IPS-18a (cell line): ENCODE data around the gene NIN.

Experiments
- H3K27ac ChIP-seq: one replicate; pipeline ENCODE4 v1.5.1; 2013; ENCODE audit warnings: low read length
- H3K27me3 ChIP-seq: one replicate; pipeline ENCODE4 v1.6.1; 2013; ENCODE audit warnings: mild to moderate bottlenecking, low read length; ENCODE audit not compliant: control insufficient read depth, insufficient read depth
- H3K36me3 ChIP-seq: one replicate; pipeline ENCODE4 v1.6.1; 2013; ENCODE audit warnings: low read depth, low read length; ENCODE audit not compliant: control insufficient read depth
- H3K4me1 ChIP-seq: one replicate; pipeline ENCODE4 v1.6.1; 2013; ENCODE audit warnings: low read depth, low read length; ENCODE audit not compliant: control insufficient read depth
- H3K4me3 ChIP-seq: one replicate; pipeline ENCODE4 v1.5.1; 2013; ENCODE audit warnings: low read length
- H3K9ac ChIP-seq: one replicate; pipeline ENCODE4 v1.6.1; 2013; ENCODE audit warnings: mild to moderate bottlenecking, low read length, moderate library complexity
- H3K9me3 ChIP-seq: one replicate; pipeline ENCODE4 v1.6.1; 2013; ENCODE audit warnings: low read depth, low read length; ENCODE audit not compliant: control insufficient read depth

Gene NIN

GRCh38 chr14:50796390-50796789 lies 34.6 kb downstream of the NIN start:
- peaks cover 4% of the 10 kb centered on the region for H3K4me1 ChIP-seq
- H3K9me3 ChIP-seq = no peaks in the 10 kb centered on the region
- no peak overlapping the region for H3K27ac ChIP-seq
- no peaks in the 10 kb centered on the region for H3K36me3 ChIP-seq
- H3K9ac ChIP-seq = no peak overlapping the region
- H3K27me3 ChIP-seq = no peaks in the 10 kb centered on the region
- H3K4me3 ChIP-seq = no peak overlapping the region

GRCh38 chr14:50795909-50796308 lies 35.1 kb downstream of the NIN start:
- Histone ChIP-seq H3K27ac (no peak overlapping the region), H3K9ac (no peak overlapping the region), H3K4me3 (no peak overlapping the region), H3K27me3 (no peaks in the 10 kb centered on the region), H3K4me1 (peaks cover 4% of the 10 kb centered on the region), H3K36me3 (no peaks in the 10 kb centered on the region), H3K9me3 (no peaks in the 10 kb centered on the region)

- Histone ChIP-seq H3K4me1 (peaks cover 4% of the 10 kb centered on the region), H3K9me3 (no peaks in the 10 kb centered on the region), H3K27me3 (no peaks in the 10 kb centered on the region), H3K27ac (no peak overlapping the region), H3K4me3 (no peak overlapping the region), H3K9ac (no peak overlapping the region), H3K36me3 (no peaks in the 10 kb centered on the region)
Measured at GRCh38 chr14:50795142-50795541, 35.8 kb downstream of the NIN start.

- Histone ChIP-seq H3K9ac (no peak overlapping the region), H3K27me3 (no peaks in the 10 kb centered on the region), H3K36me3 (no peaks in the 10 kb centered on the region), H3K9me3 (no peaks in the 10 kb centered on the region), H3K27ac (no peak overlapping the region), H3K4me1 (peaks cover 4% of the 10 kb centered on the region), H3K4me3 (no peak overlapping the region)
Measured at GRCh38 chr14:50794068-50794645, 36.8 kb downstream of the NIN start.

DNA sequence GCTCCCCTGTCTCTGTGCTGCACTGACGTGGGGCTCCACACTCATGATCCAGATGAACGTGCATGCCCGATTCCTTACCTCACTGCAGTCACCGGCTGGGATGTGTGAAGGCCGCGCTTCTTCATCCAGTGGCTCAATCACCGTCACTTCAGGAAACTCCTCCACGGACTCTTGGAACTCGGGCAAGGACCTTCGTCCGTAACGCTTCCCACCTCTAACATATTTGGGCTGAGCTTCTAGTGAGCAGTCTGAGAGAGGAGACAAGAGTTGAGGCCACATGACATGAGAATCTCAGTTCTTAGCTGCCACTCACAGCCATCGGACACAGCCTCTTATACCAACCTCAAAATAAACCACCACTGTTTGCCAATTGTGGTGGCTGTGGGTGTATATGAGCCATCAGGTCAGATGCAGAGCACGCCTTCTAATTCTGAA lies 38.3 kb downstream of the NIN start:
- Histone ChIP-seq H3K9ac (no peak overlapping the region), H3K36me3 (no peaks in the 10 kb centered on the region), H3K27me3 (no peaks in the 10 kb centered on the region), H3K4me1 (peaks cover 5% of the 10 kb centered on the region), H3K27ac (no peak overlapping the region), H3K4me3 (no peak overlapping the region), H3K9me3 (no peaks in the 10 kb centered on the region)

GRCh38 chr14:50792051-50792477 lies 38.9 kb downstream of the NIN start:
- H3K27ac ChIP-seq = no peak overlapping the region
- no peaks in the 10 kb centered on the region for H3K9me3 ChIP-seq
- H3K27me3 ChIP-seq = no peaks in the 10 kb centered on the region
- H3K9ac ChIP-seq = no peak overlapping the region
- H3K36me3 ChIP-seq = no peaks in the 10 kb centered on the region
- H3K4me3 ChIP-seq = no peak overlapping the region
- peaks cover 5% of the 10 kb centered on the region for H3K4me1 ChIP-seq

DNA sequence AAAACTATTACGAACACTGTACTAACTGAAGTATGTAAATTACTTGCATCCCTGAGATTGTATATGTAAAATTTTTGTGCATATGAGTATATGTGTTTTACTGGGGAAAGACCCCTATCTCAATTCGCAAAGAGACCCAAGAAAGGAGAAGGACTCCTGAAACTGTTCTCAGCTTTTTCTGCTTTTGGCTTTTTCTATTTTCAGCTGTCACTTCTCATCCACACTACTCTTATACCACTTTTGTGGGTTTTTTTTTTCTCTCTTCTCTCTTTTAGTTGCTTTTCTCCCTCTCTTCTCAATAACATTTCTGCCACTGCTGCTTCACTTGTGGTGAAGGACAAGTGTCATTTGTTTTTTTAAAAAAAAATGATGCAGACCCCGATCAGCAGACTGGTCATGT lies 39.8 kb downstream of the NIN start:
- Histone ChIP-seq H3K4me1 (peaks cover 13% of the 10 kb centered on the region), H3K9ac (no peak overlapping the region), H3K27ac (no peak overlapping the region), H3K36me3 (no peaks in the 10 kb centered on the region), H3K9me3 (no peaks in the 10 kb centered on the region), H3K4me3 (no peak overlapping the region), H3K27me3 (no peaks in the 10 kb centered on the region)

DNA sequence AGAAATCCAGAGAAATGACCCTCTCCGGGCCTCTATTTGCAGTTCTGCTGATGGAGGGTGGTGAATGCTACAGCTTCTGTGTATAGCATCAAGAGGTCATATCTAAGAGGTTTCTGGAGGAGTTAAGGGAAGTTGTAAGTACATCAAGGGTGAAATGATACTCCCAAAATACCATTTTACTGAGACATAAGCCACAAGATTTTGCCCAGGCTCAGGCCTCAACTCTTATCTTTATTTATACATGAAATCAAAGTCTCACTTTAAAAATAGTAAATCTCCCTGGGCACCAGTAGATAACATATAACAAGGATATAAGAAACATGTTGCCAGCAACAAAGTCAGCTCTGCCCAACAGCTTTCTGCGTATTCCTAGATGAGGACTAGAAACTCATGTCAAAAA lies 40.4 kb downstream of the NIN start:
- H3K9ac ChIP-seq = no peak overlapping the region
- no peaks in the 10 kb centered on the region for H3K36me3 ChIP-seq
- no peak overlapping the region for H3K4me3 ChIP-seq
- H3K27me3 ChIP-seq = no peaks in the 10 kb centered on the region
- peaks cover 19% of the 10 kb centered on the region for H3K4me1 ChIP-seq
- H3K27ac ChIP-seq = no peak overlapping the region
- no peaks in the 10 kb centered on the region for H3K9me3 ChIP-seq

GRCh38 chr14:50786751-50787464 lies 44.1 kb downstream of the NIN start:
- no peak overlapping the region for H3K27ac ChIP-seq
- H3K36me3 ChIP-seq = no peaks in the 10 kb centered on the region
- no peak overlapping the region for H3K9ac ChIP-seq
- no peaks in the 10 kb centered on the region for H3K27me3 ChIP-seq
- H3K4me1 ChIP-seq = peaks cover 29% of the 10 kb centered on the region
- no peak overlapping the region for H3K4me3 ChIP-seq
- H3K9me3 ChIP-seq = no peaks in the 10 kb centered on the region

GRCh38 chr14:50785457-50786063 lies 45.4 kb downstream of the NIN start:
- H3K9me3 ChIP-seq = no peaks in the 10 kb centered on the region
- H3K4me3 ChIP-seq = no peak overlapping the region
- no peak overlapping the region for H3K27ac ChIP-seq

DNA sequence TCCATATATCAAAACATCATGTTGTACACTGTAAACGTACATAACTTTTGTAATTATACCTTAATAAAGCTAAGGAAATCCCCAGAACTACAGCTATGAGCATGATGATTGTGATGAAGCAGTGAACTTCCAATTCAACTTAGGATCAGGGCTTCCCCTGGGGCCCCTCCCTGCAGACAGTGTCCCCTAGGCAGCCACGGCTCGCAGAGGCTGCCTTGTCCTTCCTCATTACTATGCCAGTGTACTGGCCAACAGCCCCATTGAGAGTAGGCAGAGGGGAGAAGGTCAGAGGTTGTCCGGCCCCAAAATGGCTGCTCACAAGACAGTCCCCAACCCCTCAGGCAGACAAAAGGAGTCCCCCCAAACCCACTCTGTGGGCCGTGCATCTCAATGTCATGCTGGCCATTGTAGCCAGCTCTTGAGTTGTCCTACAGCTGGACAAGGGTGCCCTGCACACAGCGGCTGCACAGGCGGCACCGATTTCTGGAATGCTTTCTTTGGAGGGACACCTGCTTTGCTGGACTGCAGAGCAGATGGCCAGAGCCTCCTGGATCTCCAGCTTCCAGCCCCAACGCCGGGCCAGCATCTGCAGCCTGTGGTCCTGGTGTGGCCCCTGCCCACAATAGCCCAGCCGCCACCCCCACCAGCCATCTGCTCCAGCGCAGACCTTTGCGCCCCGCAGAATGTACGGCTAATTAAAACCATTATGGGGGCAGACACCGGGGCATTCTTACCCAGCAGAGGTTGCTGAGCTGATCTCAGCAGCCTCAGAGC lies 46.1 kb downstream of the NIN start:
- H3K4me1 ChIP-seq = peaks cover 29% of the 10 kb centered on the region
- H3K27ac ChIP-seq = no peak overlapping the region
- H3K9me3 ChIP-seq = no peaks in the 10 kb centered on the region
- no peak overlapping the region for H3K9ac ChIP-seq
- no peaks in the 10 kb centered on the region for H3K27me3 ChIP-seq
- H3K4me3 ChIP-seq = no peak overlapping the region
- H3K36me3 ChIP-seq = no peaks in the 10 kb centered on the region

More at GRCh38 chr14:50785457-50786063, 45.4 kb downstream of the NIN start:
- Histone ChIP-seq H3K36me3 (no peaks in the 10 kb centered on the region), H3K27me3 (no peaks in the 10 kb centered on the region), H3K4me1 (peaks cover 29% of the 10 kb centered on the region), H3K9ac (no peak overlapping the region)
